Measurements from ENCODE around the gene CLIC2. TPM values are rescaled to one million over a fixed set of nuclear protein-coding genes. Genes with fewer than 3 reads are reported as not detected.

CLIC2 gene
- total RNA-seq, 1 experiment from 2014 or later, result 0.98 TPM

- Histone ChIP-seq H3K9ac (ENCODE audit: extremely low read depth, insufficient read length, low read length) (no peak overlapping the region), H2AFZ (ENCODE audit: low read length) (no peak overlapping the region), H3K23me2 (ENCODE audit: insufficient read length, low read depth, low read length, poor library complexity, severe bottlenecking) (no peaks in the 10 kb centered on the region), H3K79me1 (ENCODE audit: insufficient read depth, low read depth, low read length, poor library complexity, severe bottlenecking) (no peaks in the 10 kb centered on the region), H4K8ac (replicated peaks; ENCODE audit: insufficient read length, low read depth, low read length) (no peak overlapping the region), H2BK15ac (ENCODE audit: low read depth, low read length) (no peak overlapping the region), H3K23ac (ENCODE audit: insufficient read length, low read depth, low read length) (no peak overlapping the region), H3K56ac (ENCODE audit: insufficient read length, low read depth, low read length) (no peak overlapping the region), H2BK12ac (ENCODE audit: insufficient read length, low read depth, low read length) (no peak overlapping the region), H4K91ac (ENCODE audit: insufficient read length, low read depth, low read length) (no peak overlapping the region), H3K18ac (ENCODE audit: insufficient read length, low read depth, low read length) (no peak overlapping the region), H2BK20ac (ENCODE audit: low read depth, low read length, poor library complexity, severe bottlenecking) (no peak overlapping the region), H3K4ac (ENCODE audit: low read depth, low read length) (no peak overlapping the region), H3K4me1 (ENCODE audit: insufficient read depth, low read length) (no peaks in the 10 kb centered on the region), H3K79me2 (ENCODE audit: insufficient read depth, low read length) (no peaks in the 10 kb centered on the region), H2BK120ac (ENCODE audit: low read depth, low read length, poor library complexity, severe bottlenecking) (no peak overlapping the region), H3K9me3 (ENCODE audit: control insufficient read depth, low read depth, low read length) (peaks cover 24% of the 10 kb centered on the region), H3K27me3 (ENCODE audit: insufficient read depth, low read length) (no peaks in the 10 kb centered on the region), H3K14ac (ENCODE audit: insufficient read depth, low read length) (no peak overlapping the region), H3K27ac (ENCODE audit: insufficient read length, low read depth, low read length) (no peak overlapping the region), H4K20me1 (ENCODE audit: control insufficient read depth, insufficient read depth, insufficient read length) (no peaks in the 10 kb centered on the region), H4K5ac (ENCODE audit: insufficient read length, low read depth, low read length) (no peak overlapping the region), H3K4me2 (ENCODE audit: insufficient read depth, insufficient read length, low read length) (no peak overlapping the region), H2AK5ac (ENCODE audit: insufficient read length, low read length) (no peak overlapping the region), H2BK5ac (ENCODE audit: insufficient read length, low read length) (no peak overlapping the region), H3T11ph (ENCODE audit: low read length) (no peak overlapping the region)
- WGBS (ENCODE audit: extremely low coverage, insufficient read length, low lambda C conversion rate), result no CpG with 5 or more reads among the region's 4 CpGs
- DNase-seq, result no peak
- TF ChIP-seq, protein P1, sequence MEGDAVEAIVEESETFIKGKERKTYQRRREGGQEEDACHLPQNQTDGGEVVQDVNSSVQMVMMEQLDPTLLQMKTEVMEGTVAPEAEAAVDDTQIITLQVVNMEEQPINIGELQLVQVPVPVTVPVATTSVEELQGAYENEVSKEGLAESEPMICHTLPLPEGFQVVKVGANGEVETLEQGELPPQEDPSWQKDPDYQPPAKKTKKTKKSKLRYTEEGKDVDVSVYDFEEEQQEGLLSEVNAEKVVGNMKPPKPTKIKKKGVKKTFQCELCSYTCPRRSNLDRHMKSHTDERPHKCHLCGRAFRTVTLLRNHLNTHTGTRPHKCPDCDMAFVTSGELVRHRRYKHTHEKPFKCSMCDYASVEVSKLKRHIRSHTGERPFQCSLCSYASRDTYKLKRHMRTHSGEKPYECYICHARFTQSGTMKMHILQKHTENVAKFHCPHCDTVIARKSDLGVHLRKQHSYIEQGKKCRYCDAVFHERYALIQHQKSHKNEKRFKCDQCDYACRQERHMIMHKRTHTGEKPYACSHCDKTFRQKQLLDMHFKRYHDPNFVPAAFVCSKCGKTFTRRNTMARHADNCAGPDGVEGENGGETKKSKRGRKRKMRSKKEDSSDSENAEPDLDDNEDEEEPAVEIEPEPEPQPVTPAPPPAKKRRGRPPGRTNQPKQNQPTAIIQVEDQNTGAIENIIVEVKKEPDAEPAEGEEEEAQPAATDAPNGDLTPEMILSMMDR (conservative IDR thresholded peaks at IDR 0.05), result no peak
- Mint-ChIP-seq H3K4me3 (no peak overlapping the region), H3K27me3 (ENCODE audit: low read depth) (no peaks in the 10 kb centered on the region), H3K27ac (no peak overlapping the region), H3K36me3 (ENCODE audit: insufficient read depth in 1 of 3, low read depth in 3 of 3) (peaks cover 0 to 2% (median 0%) of the 10 kb centered on the region in 3 experiments; a peak in 3 of 7 replicates), H3K4me1 (peaks cover 5 to 7% of the 10 kb centered on the region in 2 experiments), H3K9me3 (peaks cover 53 to 65% of the 10 kb centered on the region in 2 experiments)
Observed at GRCh38 chrX:155247497-155247896, 86.9 kb downstream of the CLIC2 start.

Measured in H9 (cell line).